WTC11 (cell line): ENCODE measurements around the gene KLHL18. TPM values are rescaled to one million over a fixed set of nuclear protein-coding genes. Genes with fewer than 3 reads are reported as not detected.

ENCODE experiments used
- ATAC-seq: fragments of 200-7000 bp; cut with Tn5 transposase; 2 replicates; pipeline ENCODE4 v1.10.0; 2021; ENCODE audit warnings: mild to moderate bottlenecking, moderate library complexity
- CTCF ChIA-PET: fragments of 300-600 bp; sonication (Branson Sonifier 250); formaldehyde crosslinking; loops from one replicate; lab custom pipeline; 2021; ENCODE audit warnings: antibody characterized with exemption; lab: Charles Lee
- POLR2A ChIA-PET: fragments of 350-600 bp; sonication (Branson Sonifier 250); formaldehyde crosslinking; loops from one replicate; lab custom pipeline; 2021; ENCODE audit warnings: antibody characterized with exemption; lab: Charles Lee
- DNase-seq: peaks from one replicate; pipeline ENCODE4 v3.0.0; 2021; ENCODE audit warnings: low spot score
- H3K27ac Mint-ChIP-seq: 2 replicates; pipeline ENCODE4 v1.8.0; 2021; ENCODE audit warnings: mixed read lengths
- H3K27me3 Mint-ChIP-seq: 2 replicates; pipeline ENCODE4 v1.8.0; 2021; ENCODE audit warnings: low read depth, mild to moderate bottlenecking, moderate library complexity, mixed read lengths
- H3K36me3 Mint-ChIP-seq: 2 replicates; pipeline ENCODE4 v1.8.0; 2021; ENCODE audit warnings: mixed read lengths
- H3K4me1 Mint-ChIP-seq: 2 replicates; pipeline ENCODE4 v1.8.0; 2022; ENCODE audit warnings: mixed read lengths
- H3K4me3 Mint-ChIP-seq: 2 replicates; pipeline ENCODE4 v1.8.0; 2021; ENCODE audit warnings: mild to moderate bottlenecking, moderate library complexity, mixed read lengths
- H3K9me3 Mint-ChIP-seq: 2 replicates; pipeline ENCODE4 v1.8.0; 2021; ENCODE audit warnings: mixed read lengths
- AR ChIP-seq: fragments of 250-450 bp; sonication (Bioruptor Pico); IDR thresholded peaks from 2 replicates; pipeline ENCODE4 v1.9.0; 2021; ENCODE audit warnings: mild to moderate bottlenecking
- ATF3 ChIP-seq: sonication (generic); formaldehyde crosslinking; conservative IDR thresholded peaks from 2 replicates; pipeline ENCODE4 v1.8.1; 2022; ENCODE audit warnings: mild to moderate bottlenecking, missing genetic modification reagents
- CBFB ChIP-seq: sonication (generic); formaldehyde crosslinking; IDR thresholded peaks from 2 replicates; pipeline ENCODE4 v1.8.1; 2022; ENCODE audit warnings: mild to moderate bottlenecking, low read depth, missing genetic modification reagents
- CTCF ChIP-seq: fragments of 200-600 bp; IDR thresholded peaks from 2 replicates; pipeline ENCODE4 v1.8.0; 2022; ENCODE audit warnings: antibody characterized with exemption
- E2F5 ChIP-seq: sonication (generic); formaldehyde crosslinking; IDR thresholded peaks from 2 replicates; pipeline ENCODE4 v1.8.1; 2022; ENCODE audit warnings: mild to moderate bottlenecking, moderate library complexity, missing genetic modification reagents
- ELF4 ChIP-seq: sonication (generic); formaldehyde crosslinking; IDR thresholded peaks from 2 replicates; pipeline ENCODE4 v1.8.1; 2022; ENCODE audit warnings: low read depth, mild to moderate bottlenecking, moderate library complexity, missing genetic modification reagents
- FOXP1 ChIP-seq: sonication (generic); formaldehyde crosslinking; IDR thresholded peaks from 2 replicates; pipeline ENCODE4 v1.8.0; 2022; ENCODE audit warnings: missing genetic modification reagents, mild to moderate bottlenecking, moderate library complexity, borderline replicate concordance
- GRHL2 ChIP-seq: fragments of 250-450 bp; sonication (Bioruptor Pico); IDR thresholded peaks from 2 replicates; pipeline ENCODE4 v1.8.0; 2022; ENCODE audit warnings: mild to moderate bottlenecking, moderate library complexity; ENCODE audit not compliant: insufficient replicate concordance, severe bottlenecking
- HMGA2 ChIP-seq: fragments of 250-450 bp; sonication (Bioruptor Pico); IDR thresholded peaks from 2 replicates; pipeline ENCODE4 v1.4.0; 2021; ENCODE audit warnings: mild to moderate bottlenecking, moderate library complexity
- IRF1 ChIP-seq: sonication (generic); formaldehyde crosslinking; IDR thresholded peaks from 2 replicates; pipeline ENCODE4 v1.8.0; 2023; ENCODE audit warnings: missing genetic modification reagents
- JUN ChIP-seq: sonication (generic); formaldehyde crosslinking; IDR thresholded peaks from 2 replicates; pipeline ENCODE4 v1.8.0; 2023; ENCODE audit warnings: mild to moderate bottlenecking, missing genetic modification reagents
- KAT7 ChIP-seq: sonication (generic); formaldehyde crosslinking; IDR thresholded peaks from 2 replicates; pipeline ENCODE4 v1.8.1; 2023; ENCODE audit warnings: missing genetic modification reagents, mild to moderate bottlenecking, borderline replicate concordance
- MYBL2 ChIP-seq: sonication (generic); formaldehyde crosslinking; IDR thresholded peaks from 2 replicates; pipeline ENCODE4 v1.8.1; 2023; ENCODE audit warnings: mild to moderate bottlenecking, moderate library complexity, missing genetic modification reagents
- NFE2L1 ChIP-seq: sonication (generic); formaldehyde crosslinking; IDR thresholded peaks from 2 replicates; pipeline ENCODE4 v1.8.1; 2023; ENCODE audit warnings: missing genetic modification reagents
- PRDM15 ChIP-seq: sonication (generic); formaldehyde crosslinking; IDR thresholded peaks from 2 replicates; pipeline ENCODE4 v1.8.0; 2022; ENCODE audit warnings: missing genetic modification reagents
- PREB ChIP-seq: sonication (generic); formaldehyde crosslinking; IDR thresholded peaks from 2 replicates; pipeline ENCODE4 v1.8.1; 2022; ENCODE audit warnings: mild to moderate bottlenecking, missing genetic modification reagents, moderate library complexity, borderline replicate concordance
- TCF7 ChIP-seq: sonication (generic); formaldehyde crosslinking; IDR thresholded peaks from 2 replicates; pipeline ENCODE4 v1.8.0; 2022; ENCODE audit warnings: mild to moderate bottlenecking, low read depth, missing genetic modification reagents, moderate library complexity
- USF1 ChIP-seq: sonication (generic); formaldehyde crosslinking; IDR thresholded peaks from 2 replicates; pipeline ENCODE4 v1.8.0; 2022; ENCODE audit warnings: mild to moderate bottlenecking, missing genetic modification reagents
- USF2 ChIP-seq: sonication (generic); formaldehyde crosslinking; IDR thresholded peaks from 2 replicates; pipeline ENCODE4 v1.8.1; 2023; ENCODE audit warnings: mild to moderate bottlenecking, missing genetic modification reagents, moderate library complexity
- ZNF138 ChIP-seq: sonication (generic); formaldehyde crosslinking; conservative IDR thresholded peaks from 2 replicates; pipeline ENCODE4 v1.8.1; 2022; ENCODE audit warnings: mild to moderate bottlenecking, moderate library complexity, missing genetic modification reagents
- total RNA-seq: library from RNA; stranded (reverse); gene quantifications from 3 replicates; pipeline ENCODE4 v1.2.3, GENCODE V29; 2021

The KLHL18 gene
- total RNA-seq, 1 experiment from 2014 or later: 28.4 TPM

GRCh38 chr3:47293822-47294221, 11.1 kb downstream of the KLHL18 start:
- Mint-ChIP-seq H3K9me3 (no peaks in the 10 kb centered on the region), H3K27ac (peak overlapping the region; percentile 2; the same call in 1 of the 2 replicates), H3K4me3 (no peak overlapping the region), H3K36me3 (peaks cover 7% of the 10 kb centered on the region; the same call in 1 of the 2 replicates), H3K4me1 (peaks cover 10% of the 10 kb centered on the region), H3K27me3 (no peaks in the 10 kb centered on the region)
- ChIA-PET POLR2A (no interaction called here), CTCF (interaction anchor here (1.0 kb wide), 1 partner anchor 12 kb away, joined by 6 read pairs; the partner anchor contains the start of gene KIF9)
- ATAC-seq (no peak), DNase-seq (no peak)
- TF ChIP-seq TCF7 (no peak), ELF4 (no peak), MYBL2 (CRISPR knock-in tag) (no peak), ATF3 (CRISPR knock-in tag) (no peak), KAT7 (CRISPR knock-in tag) (no peak), GRHL2 (CRISPR knock-in tag) (no peak), NFE2L1 (CRISPR knock-in tag) (no peak), AR (CRISPR knock-in tag) (no peak), CTCF (no peak), ZNF138 (CRISPR knock-in tag) (no peak), E2F5 (CRISPR knock-in tag) (no peak), USF1 (CRISPR knock-in tag) (no peak)

- no peak for ATAC-seq
- H3K27ac Mint-ChIP-seq: peak overlapping the region; percentile 2; the same call in 1 of the 2 replicates
- no peaks in the 10 kb centered on the region for H3K27me3 Mint-ChIP-seq
- peaks cover 7% of the 10 kb centered on the region; the same call in 1 of the 2 replicates for H3K36me3 Mint-ChIP-seq
- no peak for DNase-seq
- CTCF ChIA-PET: interaction anchor here (0.8 kb wide), 1 partner anchor 77 kb away, joined by 4 read pairs; no protein-coding TSS in a partner anchor
- H3K9me3 Mint-ChIP-seq: no peaks in the 10 kb centered on the region
- POLR2A ChIA-PET: no interaction called here
- no peak overlapping the region for H3K4me3 Mint-ChIP-seq
- peaks cover 10% of the 10 kb centered on the region for H3K4me1 Mint-ChIP-seq
- TF ChIP-seq IRF1 (CRISPR knock-in tag) (no peak), FOXP1 (CRISPR knock-in tag) (no peak), PRDM15 (CRISPR knock-in tag) (no peak), USF2 (CRISPR knock-in tag) (no peak), CBFB (no peak), PREB (CRISPR knock-in tag) (no peak), HMGA2 (CRISPR knock-in tag) (no peak), JUN (CRISPR knock-in tag) (no peak)
Observed at GRCh38 chr3:47294392-47294791, 11.6 kb downstream of the KLHL18 start.
